ENCODE results near the gene AEN. TPM values are rescaled to one million over a fixed set of nuclear protein-coding genes. Genes with fewer than 3 reads are reported as not detected.

The AEN gene
- polyA plus RNA-seq, 2 of the 4 experiments (the other 2 are of a cell fraction) = 57.2 to 74.9 TPM

DNA sequence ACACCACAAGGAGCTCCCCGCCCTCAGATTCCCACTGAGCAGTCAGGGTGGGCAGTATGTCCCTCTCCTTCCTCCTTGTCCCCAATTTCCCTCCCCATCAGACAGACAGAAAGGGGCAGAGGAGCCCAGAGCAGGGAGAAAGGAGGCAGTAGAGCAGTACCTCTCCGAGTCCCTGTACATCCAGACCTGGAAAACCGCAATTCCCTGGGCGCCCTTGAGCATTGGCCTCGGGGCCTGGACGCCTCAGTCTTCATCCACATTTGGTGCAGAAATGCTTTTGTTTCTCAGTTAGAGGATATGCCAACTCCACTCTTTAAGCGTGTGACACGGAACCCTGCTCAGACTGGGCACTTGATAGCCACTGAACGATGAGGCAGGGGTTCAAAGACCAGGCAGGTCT, 23.6 kb downstream of the AEN start:
- no peak for ATAC-seq
- no peak for TF ChIP-seq KDM1A (IDR thresholded peaks at IDR 0.05; ENCODE audit: low read depth)
- 91% methylated on average over 9 of the region's 9 CpGs for WGBS (ENCODE audit: missing lambda C conversion rate)
- Histone ChIP-seq H3K4me2 (no peak overlapping the region), H3K27ac (no peak overlapping the region), H3K4me1 (peaks cover 26% of the 10 kb centered on the region), H3K4me3 (no peak overlapping the region), H3K9me3 (no peaks in the 10 kb centered on the region)
- no peak for FAIRE-seq
- ChIA-PET CTCF (interaction anchor here (0.6 to 8.1 kb wide), 5 partner anchors 13 to 319 kb away, joined by 3 to 66 read pairs (median 3); no protein-coding TSS in a partner anchor), POLR2A (no interaction called here)
- DNase-seq (ENCODE audit: low read depth in 1 of 2, low spot score in 1 of 2) = no peak

DNA sequence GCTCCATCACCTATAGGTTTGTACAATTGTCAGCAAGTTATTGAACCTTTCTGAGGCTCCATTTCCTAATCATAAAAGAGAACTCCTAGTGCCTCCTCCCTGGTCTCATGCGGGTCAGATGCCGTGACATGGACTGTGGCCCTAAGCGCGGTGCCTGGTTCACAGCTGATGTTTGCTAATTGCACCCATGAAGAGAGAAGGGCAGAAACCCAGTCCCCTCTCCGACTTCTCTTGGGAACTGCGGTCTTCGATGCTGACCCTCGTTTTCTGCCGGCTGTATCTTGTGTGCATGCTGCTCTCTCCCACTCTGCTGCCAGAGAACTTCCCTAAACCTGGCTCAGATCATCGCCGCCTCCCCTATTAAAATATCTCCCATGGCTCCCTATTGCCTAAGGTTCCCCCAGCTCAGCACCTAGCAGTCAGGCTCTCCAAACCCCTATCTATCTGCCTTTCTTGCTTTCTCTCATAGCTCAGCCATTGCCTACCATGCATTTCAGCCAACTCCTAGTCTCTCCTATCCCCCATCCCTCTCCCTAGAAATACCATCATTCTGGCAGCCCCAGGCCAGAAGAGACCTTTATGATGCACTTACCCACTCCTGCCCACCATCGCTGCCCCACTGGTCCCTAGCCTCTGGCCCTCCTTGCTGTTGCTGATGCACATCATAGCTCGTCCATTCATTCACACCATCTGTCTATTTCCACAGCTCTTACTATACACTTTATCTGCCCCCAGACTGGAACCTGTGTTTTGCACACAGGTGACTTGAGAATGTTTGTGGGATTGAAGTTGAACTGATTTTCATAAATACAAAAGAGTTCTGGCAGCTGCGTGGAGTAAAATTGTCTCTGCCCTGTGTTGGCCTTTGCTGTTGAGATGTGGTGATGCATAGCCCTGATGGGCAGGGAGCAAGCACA, 24.3 kb downstream of the AEN start:
- no peak for DNase-seq (ENCODE audit: low read depth in 1 of 2, low spot score in 1 of 2)
- CTCF ChIA-PET = interaction anchor here (0.6 to 8.1 kb wide), 5 partner anchors 12 to 318 kb away, joined by 3 to 66 read pairs (median 3); no protein-coding TSS in a partner anchor

DNA sequence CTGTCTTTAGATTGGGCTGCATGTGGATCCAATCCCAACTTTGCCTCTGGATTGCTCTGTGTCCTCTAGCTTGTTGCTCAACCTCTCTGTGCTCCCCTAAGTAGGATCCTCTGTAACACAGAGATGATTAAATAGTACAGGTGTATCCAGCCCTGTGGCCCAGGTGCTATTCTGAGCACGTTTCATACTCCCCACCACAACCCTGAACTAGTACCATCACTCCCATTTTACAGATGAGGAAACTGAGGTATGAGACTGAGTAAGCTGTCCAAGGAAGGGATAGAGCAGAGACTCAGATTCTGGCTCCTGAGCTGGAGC, 24.9 kb downstream of the AEN start:
- Histone ChIP-seq H3K27ac (no peak overlapping the region), H3K9me3 (no peaks in the 10 kb centered on the region), H3K4me1 (peaks cover 19% of the 10 kb centered on the region), H3K4me3 (no peak overlapping the region), H3K4me2 (no peak overlapping the region)
- ChIA-PET POLR2A (no interaction called here), CTCF (interaction anchor here (3.7 to 8.1 kb wide), 2 partner anchors 12 to 189 kb away, joined by 24 to 66 read pairs; no protein-coding TSS in a partner anchor)
- 62% methylated on average over 1 of the region's 1 CpG for WGBS (ENCODE audit: missing lambda C conversion rate)
- FAIRE-seq (no peak), DNase-seq (ENCODE audit: low read depth in 1 of 2, low spot score in 1 of 2) (no peak), ATAC-seq (no peak)
- TF ChIP-seq ZFP36 (IDR thresholded peaks at IDR 0.05; ENCODE audit: borderline replicate concordance, partially characterized antibody) = peak; percentile 58
- TF ChIP-seq, protein P1, sequence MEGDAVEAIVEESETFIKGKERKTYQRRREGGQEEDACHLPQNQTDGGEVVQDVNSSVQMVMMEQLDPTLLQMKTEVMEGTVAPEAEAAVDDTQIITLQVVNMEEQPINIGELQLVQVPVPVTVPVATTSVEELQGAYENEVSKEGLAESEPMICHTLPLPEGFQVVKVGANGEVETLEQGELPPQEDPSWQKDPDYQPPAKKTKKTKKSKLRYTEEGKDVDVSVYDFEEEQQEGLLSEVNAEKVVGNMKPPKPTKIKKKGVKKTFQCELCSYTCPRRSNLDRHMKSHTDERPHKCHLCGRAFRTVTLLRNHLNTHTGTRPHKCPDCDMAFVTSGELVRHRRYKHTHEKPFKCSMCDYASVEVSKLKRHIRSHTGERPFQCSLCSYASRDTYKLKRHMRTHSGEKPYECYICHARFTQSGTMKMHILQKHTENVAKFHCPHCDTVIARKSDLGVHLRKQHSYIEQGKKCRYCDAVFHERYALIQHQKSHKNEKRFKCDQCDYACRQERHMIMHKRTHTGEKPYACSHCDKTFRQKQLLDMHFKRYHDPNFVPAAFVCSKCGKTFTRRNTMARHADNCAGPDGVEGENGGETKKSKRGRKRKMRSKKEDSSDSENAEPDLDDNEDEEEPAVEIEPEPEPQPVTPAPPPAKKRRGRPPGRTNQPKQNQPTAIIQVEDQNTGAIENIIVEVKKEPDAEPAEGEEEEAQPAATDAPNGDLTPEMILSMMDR (IDR thresholded peaks at IDR 0.05) = no peak
- TF ChIP-seq PHF8 (IDR thresholded peaks at IDR 0.05; ENCODE audit: borderline replicate concordance, low read depth) = no peak
- no peak for TF ChIP-seq ZSCAN20 (CRISPR knock-in tag; IDR thresholded peaks at IDR 0.05)
- TF ChIP-seq KDM5A (IDR thresholded peaks at IDR 0.05) = no peak
- TF ChIP-seq NR3C1 (IDR thresholded peaks at IDR 0.05) = no peak
- no peak for TF ChIP-seq EHMT2 (IDR thresholded peaks at IDR 0.05; ENCODE audit: low read depth)
- TF ChIP-seq MAFK (IDR thresholded peaks at IDR 0.05; ENCODE audit: partially characterized antibody) = no peak
- TF ChIP-seq, protein P2, sequence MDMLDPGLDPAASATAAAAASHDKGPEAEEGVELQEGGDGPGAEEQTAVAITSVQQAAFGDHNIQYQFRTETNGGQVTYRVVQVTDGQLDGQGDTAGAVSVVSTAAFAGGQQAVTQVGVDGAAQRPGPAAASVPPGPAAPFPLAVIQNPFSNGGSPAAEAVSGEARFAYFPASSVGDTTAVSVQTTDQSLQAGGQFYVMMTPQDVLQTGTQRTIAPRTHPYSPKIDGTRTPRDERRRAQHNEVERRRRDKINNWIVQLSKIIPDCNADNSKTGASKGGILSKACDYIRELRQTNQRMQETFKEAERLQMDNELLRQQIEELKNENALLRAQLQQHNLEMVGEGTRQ (IDR thresholded peaks at IDR 0.05) = no peak
- peak; percentile 87 for TF ChIP-seq KDM1A (IDR thresholded peaks at IDR 0.05; ENCODE audit: low read depth)
- TF ChIP-seq, protein P3, sequence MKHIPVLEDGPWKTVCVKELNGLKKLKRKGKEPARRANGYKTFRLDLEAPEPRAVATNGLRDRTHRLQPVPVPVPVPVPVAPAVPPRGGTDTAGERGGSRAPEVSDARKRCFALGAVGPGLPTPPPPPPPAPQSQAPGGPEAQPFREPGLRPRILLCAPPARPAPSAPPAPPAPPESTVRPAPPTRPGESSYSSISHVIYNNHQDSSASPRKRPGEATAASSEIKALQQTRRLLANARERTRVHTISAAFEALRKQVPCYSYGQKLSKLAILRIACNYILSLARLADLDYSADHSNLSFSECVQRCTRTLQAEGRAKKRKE (CRISPR knock-in tag; IDR thresholded peaks at IDR 0.05; ENCODE audit: low read depth) = no peak
- no peak for TF ChIP-seq CHD4 (IDR thresholded peaks at IDR 0.05; ENCODE audit: borderline replicate concordance)
- TF ChIP-seq, protein P4, sequence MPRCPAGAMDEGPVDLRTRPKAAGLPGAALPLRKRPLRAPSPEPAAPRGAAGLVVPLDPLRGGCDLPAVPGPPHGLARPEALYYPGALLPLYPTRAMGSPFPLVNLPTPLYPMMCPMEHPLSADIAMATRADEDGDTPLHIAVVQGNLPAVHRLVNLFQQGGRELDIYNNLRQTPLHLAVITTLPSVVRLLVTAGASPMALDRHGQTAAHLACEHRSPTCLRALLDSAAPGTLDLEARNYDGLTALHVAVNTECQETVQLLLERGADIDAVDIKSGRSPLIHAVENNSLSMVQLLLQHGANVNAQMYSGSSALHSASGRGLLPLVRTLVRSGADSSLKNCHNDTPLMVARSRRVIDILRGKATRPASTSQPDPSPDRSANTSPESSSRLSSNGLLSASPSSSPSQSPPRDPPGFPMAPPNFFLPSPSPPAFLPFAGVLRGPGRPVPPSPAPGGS (IDR thresholded peaks at IDR 0.05) = no peak
- TF ChIP-seq SMC3 (IDR thresholded peaks at IDR 0.05) = no peak

More for the DNA sequence above, 24.3 kb downstream of the AEN start:
- ATAC-seq (no peak), FAIRE-seq (no peak)
- H3K27ac ChIP-seq = no peak overlapping the region
- POLR2A ChIA-PET = no interaction called here
- no peak for TF ChIP-seq PHF8 (IDR thresholded peaks at IDR 0.05; ENCODE audit: borderline replicate concordance, low read depth)
- no peak for TF ChIP-seq FOSL2 (IDR thresholded peaks at IDR 0.05)
- no peak for TF ChIP-seq FOSL2 (CRISPR knock-in tag; IDR thresholded peaks at IDR 0.05)
- no peak for TF ChIP-seq MAZ (IDR thresholded peaks at IDR 0.05; ENCODE audit: borderline replicate concordance, low read depth, low read length)
- TF ChIP-seq NPAS2 (CRISPR knock-in tag; IDR thresholded peaks at IDR 0.05; ENCODE audit: borderline replicate concordance) = no peak
- no peak for TF ChIP-seq TFCP2L1 (CRISPR knock-in tag; IDR thresholded peaks at IDR 0.05)
- TF ChIP-seq POLR2A (IDR thresholded peaks at IDR 0.05; ENCODE audit: low read length) = no peak
- H3K4me1 ChIP-seq = peaks cover 19% of the 10 kb centered on the region
- no peak overlapping the region for H3K4me2 ChIP-seq
- H3K9me3 ChIP-seq = no peaks in the 10 kb centered on the region
- H3K4me3 ChIP-seq = no peak overlapping the region
- WGBS (ENCODE audit: missing lambda C conversion rate) = 93% methylated on average over 14 of the region's 14 CpGs
